IMR-90 (cell line): ENCODE data around the gene FBXW11. TPM values are rescaled to one million over a fixed set of nuclear protein-coding genes. Genes with fewer than 3 reads are reported as not detected.

ENCODE experiments used
- ATAC-seq: fragments of 200-7000 bp; cut with Tn5 transposase; 2 replicates; pipeline ENCODE4 v1.9.1; 2020; ENCODE audit warnings: low read depth, mild to moderate bottlenecking, moderate library complexity
- BruUV-seq: library from RNA; stranded (reverse); fragments of 400-500 nt; replicated peaks from 2 replicates; lab custom pipeline; 2021; lab: Mats Ljungman, UMichigan
- CTCF ChIA-PET: fragments of 300-600 bp; formaldehyde crosslinking; extraction: SDS; loops from one replicate; lab custom pipeline; 2021; ENCODE audit warnings: antibody characterized with exemption; lab: Yijun Ruan, JAX
- POLR2A ChIA-PET: fragments of 300-600 bp; sonication (Branson Sonifier 250); formaldehyde crosslinking; loops from one replicate; lab custom pipeline; 2022; ENCODE audit warnings: antibody characterized with exemption; ENCODE audit not compliant: unreplicated experiment; lab: Charles Lee
- DNase-seq: peaks from one replicate; pipeline ENCODE4 v3.0.0; 2013
- H2AFZ ChIP-seq: replicated peaks from 2 replicates; pipeline ENCODE3; 2013; ENCODE audit warnings: low read length, mild to moderate bottlenecking; ENCODE audit not compliant: poor library complexity
- H2AK5ac ChIP-seq: 2 replicates; pipeline ENCODE4 v1.6.1; 2013; ENCODE audit warnings: low read depth, low read length, inconsistent platforms
- H2AK9ac ChIP-seq: replicated peaks from 2 replicates; pipeline ENCODE3; 2013; ENCODE audit warnings: mild to moderate bottlenecking, low read depth, low read length, moderate library complexity; ENCODE audit not compliant: poor library complexity
- H2BK120ac ChIP-seq: 2 replicates; pipeline ENCODE4 v1.6.1; 2013; ENCODE audit warnings: low read depth, low read length, inconsistent platforms
- H2BK15ac ChIP-seq: 3 replicates; pipeline ENCODE4 v1.6.1; 2013; ENCODE audit warnings: low read depth, low read length, inconsistent platforms
- H2BK20ac ChIP-seq: 2 replicates; pipeline ENCODE4 v1.6.1; 2013; ENCODE audit warnings: low read depth, mild to moderate bottlenecking, inconsistent platforms, low read length, moderate library complexity
- H2BK5ac ChIP-seq: 2 replicates; pipeline ENCODE4 v1.6.1; 2013; ENCODE audit warnings: mild to moderate bottlenecking, low read depth, low read length, inconsistent platforms; ENCODE audit not compliant: poor library complexity, severe bottlenecking
- H3K14ac ChIP-seq: replicated peaks from 2 replicates; pipeline ENCODE4 v1.6.1; 2013; ENCODE audit warnings: low read depth, low read length, inconsistent platforms
- H3K18ac ChIP-seq: 2 replicates; pipeline ENCODE4 v1.6.1; 2013; ENCODE audit warnings: low read depth, low read length, control low read depth
- H3K23ac ChIP-seq: 2 replicates; pipeline ENCODE4 v1.6.1; 2013; ENCODE audit warnings: low read depth, low read length, inconsistent platforms
- H3K27ac ChIP-seq: 2 replicates; pipeline ENCODE4 v1.5.1; 2013; ENCODE audit warnings: mild to moderate bottlenecking, control low read depth, low read length; ENCODE audit not compliant: insufficient read depth
- H3K27me3 ChIP-seq: 2 replicates; pipeline ENCODE4 v1.6.1; 2013; ENCODE audit warnings: low read length; ENCODE audit not compliant: control insufficient read depth, insufficient read depth
- H3K36me3 ChIP-seq: 2 replicates; pipeline ENCODE4 v1.6.1; 2013; ENCODE audit warnings: low read length, mixed read lengths; ENCODE audit not compliant: control insufficient read depth, insufficient read depth
- H3K4ac ChIP-seq: 2 replicates; pipeline ENCODE4 v1.6.1; 2013; ENCODE audit warnings: low read depth, low read length, inconsistent platforms
- H3K4me1 ChIP-seq: 2 replicates; pipeline ENCODE4 v1.6.1; 2013; ENCODE audit warnings: low read length, mixed read lengths; ENCODE audit not compliant: control insufficient read depth, insufficient read depth
- H3K4me2 ChIP-seq: 2 replicates; pipeline ENCODE4 v1.6.1; 2013; ENCODE audit warnings: low read depth, mild to moderate bottlenecking, control low read depth, low read length, moderate library complexity
- H3K4me3 ChIP-seq: 2 replicates; pipeline ENCODE4 v1.5.1; 2013; ENCODE audit warnings: low read depth, mild to moderate bottlenecking, control low read depth, low read length, moderate library complexity; ENCODE audit not compliant: insufficient read depth
- H3K56ac ChIP-seq: 2 replicates; pipeline ENCODE4 v1.6.1; 2013; ENCODE audit warnings: low read length, inconsistent platforms; ENCODE audit not compliant: insufficient read depth; ENCODE audit errors: extremely low read depth
- H3K79me1 ChIP-seq, 2 experiments: 2 replicates each; pipeline ENCODE4 v1.6.1; 2013; ENCODE audit warnings: low read length in 2 of 2, inconsistent platforms in 1 of 2, low read depth in 1 of 2
- H3K9ac ChIP-seq: 2 replicates; pipeline ENCODE4 v1.6.1; 2013; ENCODE audit warnings: low read depth, low read length, control low read depth
- H3K9me1 ChIP-seq: 2 replicates; pipeline ENCODE4 v1.6.1; 2013; ENCODE audit warnings: low read length, inconsistent platforms; ENCODE audit not compliant: insufficient read depth
- H3K9me3 ChIP-seq: 2 replicates; pipeline ENCODE4 v1.6.1; 2013; ENCODE audit warnings: low read length; ENCODE audit not compliant: control insufficient read depth, insufficient read depth
- H4K20me1 ChIP-seq: 2 replicates; pipeline ENCODE4 v1.6.1; 2013; ENCODE audit warnings: low read length, inconsistent platforms; ENCODE audit not compliant: insufficient read depth
- H4K5ac ChIP-seq: 2 replicates; pipeline ENCODE4 v1.6.1; 2013; ENCODE audit warnings: mild to moderate bottlenecking, low read depth, low read length, control low read depth
- H4K8ac ChIP-seq, 2 experiments: 2 replicates each; pipeline ENCODE4 v1.6.1; 2013; ENCODE audit warnings: low read depth in 2 of 2, low read length in 2 of 2, control low read depth in 1 of 2, inconsistent platforms in 1 of 2
- H4K91ac ChIP-seq: 2 replicates; pipeline ENCODE4 v1.6.1; 2013; ENCODE audit warnings: low read depth, low read length, inconsistent platforms; ENCODE audit not compliant: insufficient read depth
- NFE2L2 ChIP-seq: fragments of 150-350 bp; IDR thresholded peaks from 2 replicates; pipeline ENCODE4 v1.6.1; 2016; ENCODE audit warnings: low read depth, mild to moderate bottlenecking, low read length
- WGBS, 2 experiments: methylation state at CpG; one replicate each; pipeline versions ENCODE4 v1.1.5 to v1.1.7; 2013; ENCODE audit warnings: missing lambda C conversion rate in 2 of 2; ENCODE audit not compliant: insufficient read length in 1 of 2; ENCODE audit errors: extremely low coverage in 2 of 2; 5-methylcytosine and 5-hydroxymethylcytosine counted together
- dilution Hi-C: fragments of 300-500 bp; cut with HindIII; formaldehyde crosslinking; loops from one replicate; pipeline ENCODE4 v1.14.3; 2018; ENCODE audit warnings: low sequenced_read_pairs; ENCODE audit not compliant: unreplicated experiment
- in situ Hi-C: fragments of 300-500 bp; cut with MboI; formaldehyde crosslinking; loops from 3 replicates; pipeline ENCODE4 v1.14.3; 2019; ENCODE audit warnings: low sequenced_read_pairs, inconsistent platforms, mixed read lengths
- intact Hi-C: fragments of 100-400 bp; cut with micrococcal nuclease; formaldehyde crosslinking; loops from 2 replicates; pipeline ENCODE4 v1.10.0; 2022
- polyA plus RNA-seq, 3 experiments: library from polyadenylated mRNA; depleted of rRNA; stranded (reverse); fragments of >200 nt; gene quantifications; 2 replicates each; pipeline ENCODE4 v1.2.3, GENCODE V29; 2012; ENCODE audit warnings: low replicate concordance in 1 of 3
- total RNA-seq: library from RNA; depleted of rRNA; stranded (reverse); fragments of >200 nt; gene quantifications from 2 replicates; pipeline ENCODE4 v1.2.3, GENCODE V29; 2012

FBXW11 gene
- total and polyA plus RNA-seq, 2 of the 4 experiments (the other 2 are of a cell fraction) = 34.3 to 97.1 TPM

DNA sequence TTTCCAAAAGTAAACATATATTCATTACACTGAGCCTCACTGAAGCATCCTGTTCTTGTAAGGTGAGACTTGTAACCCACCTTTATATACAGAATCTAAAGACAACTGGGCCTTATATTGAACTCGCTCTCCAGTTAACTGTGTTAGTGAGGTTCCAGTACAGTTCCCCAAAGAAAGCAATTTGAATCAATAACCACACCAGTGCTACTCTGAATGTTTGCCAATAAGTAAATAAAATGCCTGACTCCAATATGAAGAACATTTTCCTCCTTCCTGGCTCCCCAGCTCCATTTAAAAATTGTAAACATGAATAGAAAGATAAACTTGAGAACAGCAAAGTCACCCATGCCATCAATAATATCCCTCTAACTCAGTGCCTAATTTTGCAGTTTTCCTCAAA is 50.1 kb downstream of the FBXW11 start:
- H4K20me1 ChIP-seq = peaks cover 36% of the 10 kb centered on the region
- H3K4me1 ChIP-seq = peaks cover 22% of the 10 kb centered on the region
- peaks cover 12% of the 10 kb centered on the region for H3K9me1 ChIP-seq
- no peaks in the 10 kb centered on the region for H3K27me3 ChIP-seq
- H3K4ac ChIP-seq = no peak overlapping the region
- H2BK5ac ChIP-seq = peak overlapping the region; percentile 4
- H3K9ac ChIP-seq = no peak overlapping the region
- no peak overlapping the region; the same call in 1 of the 2 replicates for H2BK120ac ChIP-seq
- dilution Hi-C loops (no loop called here), intact Hi-C loops (loop anchor here (5.0 kb wide), 1 partner anchor 41 kb away; no protein-coding TSS in a partner anchor), in situ Hi-C loops (no loop called here)
- H2BK20ac ChIP-seq = no peak overlapping the region; the same call in 1 of the 2 replicates
- H3K9me3 ChIP-seq = no peaks in the 10 kb centered on the region
- no peak overlapping the region for H2AK9ac ChIP-seq
- no peak for TF ChIP-seq NFE2L2
- peaks cover 37 to 68% of the 10 kb centered on the region in 2 experiments for H3K79me1 ChIP-seq
- H3K4me3 ChIP-seq = no peak overlapping the region
- peak overlapping the region; percentile 56; the same call in 1 of the 2 replicates for H3K4me2 ChIP-seq
- H2AK5ac ChIP-seq = no peak overlapping the region
- no peak overlapping the region; the same call in 1 of the 2 replicates for H3K18ac ChIP-seq
- no peaks in the 10 kb centered on the region; the same call in 1 of the 2 replicates for H3K36me3 ChIP-seq
- WGBS, 2 experiments = no CpG with 5 or more reads among the region's 1 CpG
- H3K14ac ChIP-seq = no peak overlapping the region
- CTCF ChIA-PET = no interaction called here
- H2AFZ ChIP-seq = no peak overlapping the region
- no TSS peak for BruUV-seq
- 0 out of 4 replicates have a peak overlapping the region, but pooled peaks of 1 of the 2 experiments have one; percentile 39 for H4K8ac ChIP-seq
- H2BK15ac ChIP-seq = no peak overlapping the region
- DNase-seq (no peak), ATAC-seq (no peak)
- POLR2A ChIA-PET = interaction anchor here (0.6 kb wide), 1 partner anchor 226 kb away, joined by 6 read pairs; no protein-coding TSS in a partner anchor
- no peak overlapping the region for H3K27ac ChIP-seq
- H3K56ac ChIP-seq = no peak overlapping the region
- no peak overlapping the region for H4K5ac ChIP-seq
- no peak overlapping the region; the same call in 1 of the 2 replicates for H4K91ac ChIP-seq
- no peak overlapping the region for H3K23ac ChIP-seq
